Brain microvascular endothelial cell (primary cell): ENCODE measurements around the gene SLC9A5.

Experiments
- DNase-seq: peaks from one replicate; pipeline ENCODE4 v3.0.0-alpha.2; 2020
- H3K27ac ChIP-seq: fragments of 250-450 bp; sonication (Bioruptor Pico); 2 replicates; pipeline ENCODE4 v1.5.1; 2020; ENCODE audit warnings: mild to moderate bottlenecking, moderate library complexity
- H3K27me3 ChIP-seq: fragments of 250-450 bp; sonication (Bioruptor Pico); replicated peaks from 2 replicates; pipeline ENCODE4 v1.5.1; 2020; ENCODE audit warnings: mild to moderate bottlenecking
- H3K36me3 ChIP-seq: fragments of 250-450 bp; sonication (Bioruptor Pico); replicated peaks from 2 replicates; pipeline ENCODE4 v1.5.1; 2020; ENCODE audit warnings: mild to moderate bottlenecking
- H3K4me3 ChIP-seq: 2 replicates; pipeline ENCODE4 v1.5.1; 2011; ENCODE audit warnings: low read depth, mild to moderate bottlenecking, control low read depth, low read length, moderate library complexity
- CTCF ChIP-seq: IDR thresholded peaks from 2 replicates; pipeline ENCODE4 v1.5.1; 2011; ENCODE audit warnings: low read depth, mild to moderate bottlenecking, moderate library complexity, low read length, control low read depth, inconsistent platforms; ENCODE audit errors: missing control alignments
- in situ Hi-C: cut with HindIII; loops from 2 replicates; pipeline ENCODE4 v1.10.0; 2017; ENCODE audit warnings: low sequenced_read_pairs, low pct_ligation_motif_present

Gene SLC9A5

GRCh38 chr16:67235816-67236562, 12.8 kb upstream of the SLC9A5 start:
- no peak overlapping the region for H3K4me3 ChIP-seq
- no peak for DNase-seq
- no peak for TF ChIP-seq CTCF
- in situ Hi-C loops: no loop called here
- no peaks in the 10 kb centered on the region for H3K27me3 ChIP-seq
- peaks cover 75% of the 10 kb centered on the region for H3K36me3 ChIP-seq
- no peak overlapping the region for H3K27ac ChIP-seq

- no peak for TF ChIP-seq CTCF
- Histone ChIP-seq H3K27me3 (no peaks in the 10 kb centered on the region), H3K27ac (no peak overlapping the region), H3K4me3 (no peak overlapping the region), H3K36me3 (peaks cover 67% of the 10 kb centered on the region)
- in situ Hi-C loops: no loop called here
- peak; percentile 39 for DNase-seq
Measured at GRCh38 chr16:67236563-67237395, 12.0 kb upstream of the SLC9A5 start.

- Histone ChIP-seq H3K4me3 (no peak overlapping the region), H3K27ac (no peak overlapping the region), H3K27me3 (no peaks in the 10 kb centered on the region), H3K36me3 (peaks cover 61% of the 10 kb centered on the region)
- in situ Hi-C loops: no loop called here
- no peak for TF ChIP-seq CTCF
- DNase-seq: no peak
Measured at GRCh38 chr16:67237396-67238277, 11.1 kb upstream of the SLC9A5 start.

GRCh38 chr16:67238278-67238575, 10.6 kb upstream of the SLC9A5 start:
- Histone ChIP-seq H3K36me3 (peaks cover 57% of the 10 kb centered on the region), H3K4me3 (no peak overlapping the region)
- TF ChIP-seq CTCF: no peak

GRCh38 chr16:67238806-67239470, 9.8 kb upstream of the SLC9A5 start:
- in situ Hi-C loops: no loop called here
- no peak overlapping the region for H3K27ac ChIP-seq
- H3K4me3 ChIP-seq: no peak overlapping the region
- DNase-seq: no peak
- peaks cover 53% of the 10 kb centered on the region for H3K36me3 ChIP-seq
- no peak for TF ChIP-seq CTCF
- no peaks in the 10 kb centered on the region for H3K27me3 ChIP-seq

More at GRCh38 chr16:67238278-67238575, 10.6 kb upstream of the SLC9A5 start:
- Histone ChIP-seq H3K27ac (no peak overlapping the region), H3K27me3 (no peaks in the 10 kb centered on the region)
- no peak for DNase-seq
- in situ Hi-C loops: no loop called here
